HG03442 (cell line): ENCODE data around the gene SIPA1L3.
"Not testable (repeated sequence)": the region's sequence is repeated elsewhere in the genome, so short reads cannot be mapped to it uniquely, and the experiment has no call there.

ENCODE experiments used
- ATAC-seq: cut with Tn5 transposase; IDR thresholded peaks from one replicate; pipeline ENCODE4 v1.9.1; 2021; ENCODE audit warnings: mild to moderate bottlenecking, moderate library complexity; ENCODE audit not compliant: unreplicated experiment

The SIPA1L3 gene

GRCh38 chr19:37906869-37907734 is at the start of gene SIPA1L3:
SIPA1L3 (plus strand) TSS chr19:37907208; CDS start chr19:38081566, 174,358 bp downstream.
- peak; percentile 81 for ATAC-seq

GRCh38 chr19:37864501-37864900 is 42.5 kb upstream of the SIPA1L3 start:
- no peak for ATAC-seq

- not testable (repeated sequence) for ATAC-seq
Measured at GRCh38 chr19:37865930-37866329, 41.1 kb upstream of the SIPA1L3 start.

GRCh38 chr19:37867831-37868230 is 39.2 kb upstream of the SIPA1L3 start:
- no peak for ATAC-seq

GRCh38 chr19:37869766-37870340 is 37.2 kb upstream of the SIPA1L3 start:
- no peak for ATAC-seq

GRCh38 chr19:37872383-37872782 is 34.6 kb upstream of the SIPA1L3 start:
- ATAC-seq: no peak

- no peak for ATAC-seq
Measured at GRCh38 chr19:37874784-37875183, 32.2 kb upstream of the SIPA1L3 start.

- no peak for ATAC-seq
Measured at GRCh38 chr19:37876032-37876431, 31.0 kb upstream of the SIPA1L3 start.

GRCh38 chr19:37877147-37877546 is 29.9 kb upstream of the SIPA1L3 start:
- ATAC-seq: no peak

- no peak for ATAC-seq
Measured at GRCh38 chr19:37885392-37885791, 21.6 kb upstream of the SIPA1L3 start.

- no peak for ATAC-seq
Measured at GRCh38 chr19:37886571-37886970, 20.4 kb upstream of the SIPA1L3 start.

GRCh38 chr19:37893845-37894575 is 13.0 kb upstream of the SIPA1L3 start:
- ATAC-seq: no peak

- no peak for ATAC-seq
Measured at GRCh38 chr19:37896180-37896579, 10.8 kb upstream of the SIPA1L3 start.

GRCh38 chr19:37899453-37899852 is 7.6 kb upstream of the SIPA1L3 start:
- ATAC-seq: no peak

GRCh38 chr19:37899966-37900365 is 7.0 kb upstream of the SIPA1L3 start:
- ATAC-seq: no peak

GRCh38 chr19:37902668-37903067 is 4.3 kb upstream of the SIPA1L3 start:
- ATAC-seq: peak; percentile 31

GRCh38 chr19:37903096-37903495 is 3.9 kb upstream of the SIPA1L3 start:
- no peak for ATAC-seq

GRCh38 chr19:37905946-37906868 is 801 bp upstream of the SIPA1L3 start, which contains the start of gene WDR87:
WDR87 (minus strand) TSS chr19:37906594; CDS start chr19:37898239, 8,355 bp downstream.
- peak; percentile 13 for ATAC-seq

GRCh38 chr19:37907735-37908455 is 887 bp downstream of the SIPA1L3 start:
- no peak for ATAC-seq
